ENCODE data around the gene GPR156.
A peak's percentile ranks its signal among the peaks of the same experiment; 100 is the strongest.
"Not testable (repeated sequence)": the region's sequence is repeated elsewhere in the genome, so short reads cannot be mapped to it uniquely, and the experiment has no call there.

GPR156 gene

DNA sequence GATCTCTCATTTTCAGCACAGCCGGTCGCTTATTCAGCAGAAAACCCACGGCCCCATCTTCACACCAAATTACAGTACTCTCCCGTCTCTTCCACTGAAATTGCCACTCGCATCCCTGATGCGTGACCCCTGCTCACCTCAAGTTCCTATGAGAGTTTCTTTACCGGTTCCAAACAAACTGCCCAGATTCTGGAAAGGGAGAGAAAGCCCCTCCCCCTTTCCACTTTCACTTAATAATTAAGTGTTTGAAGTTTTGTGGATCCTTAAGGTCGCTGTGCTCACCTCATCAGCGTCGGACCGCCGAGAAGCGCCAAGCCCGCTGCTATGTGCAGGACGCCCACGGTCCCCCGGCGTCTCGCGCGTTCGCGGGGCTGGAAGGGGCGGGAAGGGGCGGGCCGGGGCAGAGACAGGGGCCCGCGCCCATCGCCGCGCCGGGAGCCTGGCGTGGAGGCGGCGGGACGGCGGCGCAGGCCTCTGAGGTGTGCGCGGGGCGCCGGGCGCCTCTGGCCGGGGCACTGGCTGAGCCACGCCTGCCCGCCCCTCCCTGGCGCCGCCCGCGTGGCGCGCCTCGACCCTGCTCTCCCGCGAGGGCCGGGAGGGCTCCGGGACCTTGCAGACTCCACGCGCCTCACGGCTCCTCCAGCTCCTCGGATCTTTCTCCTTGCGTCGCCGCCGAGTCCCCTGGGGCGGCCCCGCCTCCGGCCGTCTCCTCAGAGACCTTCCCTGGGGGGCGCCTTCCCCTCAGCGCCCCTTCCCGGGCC is at the start of gene GPR156:
Gene GPR156 (minus strand): TSS at position 476 of the 761 bp plus-strand sequence. CDS start 41,124 bp downstream, outside the sequence.
- no peak for DNase-seq (ENCODE audit: low read depth in 1 of 2, low spot score in 1 of 2)

GRCh38 chr3:120332646-120333045 is 47.6 kb upstream of the GPR156 start:
- DNase-seq (ENCODE audit: low read depth in 1 of 2, low spot score in 1 of 2): no peak

- no peak for DNase-seq (ENCODE audit: low read depth in 1 of 2, low spot score in 1 of 2)
These were observed 46.1 kb upstream of the GPR156 start for GRCh38 chr3:120331076-120331475.

DNA sequence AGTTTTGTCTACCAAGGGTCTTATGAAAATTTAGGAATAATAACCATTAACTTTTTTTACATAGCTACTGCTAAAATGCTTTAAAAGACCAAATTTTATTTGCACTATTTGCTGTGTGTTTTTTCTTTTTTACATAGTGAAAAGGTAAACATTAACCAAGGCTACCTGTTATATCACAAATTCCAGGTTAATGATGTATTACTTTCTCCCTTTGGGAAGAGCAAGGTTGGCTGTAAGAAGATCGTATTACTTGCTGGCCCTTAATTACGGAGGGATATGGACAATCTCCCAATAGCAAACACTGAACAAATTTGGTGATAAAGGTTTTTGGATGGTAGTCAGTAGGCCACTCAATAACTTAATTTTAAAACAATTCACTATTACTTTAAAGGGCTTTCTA is 41.8 kb upstream of the GPR156 start:
- no peak for DNase-seq (ENCODE audit: low read depth in 1 of 2, low spot score in 1 of 2)

- no peak for DNase-seq (ENCODE audit: low read depth in 1 of 2, low spot score in 1 of 2)
These were observed 39.2 kb upstream of the GPR156 start for GRCh38 chr3:120324190-120324589.

DNA sequence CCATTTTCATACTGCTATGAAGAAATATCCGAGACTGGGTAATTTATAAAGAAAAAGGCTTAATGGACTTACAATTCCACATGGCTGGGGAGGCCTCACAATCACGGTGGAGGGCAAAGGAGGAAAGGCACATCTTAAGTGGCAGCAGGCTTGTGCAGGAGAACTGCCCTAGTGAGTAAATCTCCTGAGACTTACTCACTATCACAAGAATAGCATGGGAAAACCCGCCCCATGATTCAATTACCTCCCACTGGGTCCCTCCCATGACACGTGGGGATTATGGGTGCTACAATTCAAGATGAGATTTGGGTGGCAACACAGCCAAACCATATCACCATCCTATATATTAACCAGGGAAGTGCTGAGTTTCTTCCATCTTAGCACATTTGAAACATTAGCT is 38.7 kb upstream of the GPR156 start:
- peak in 1 of 2 donors; percentile 3 for DNase-seq (ENCODE audit: low read depth in 1 of 2, low spot score in 1 of 2)

- DNase-seq (ENCODE audit: low read depth in 1 of 2, low spot score in 1 of 2): no peak
These were observed 27.1 kb upstream of the GPR156 start for GRCh38 chr3:120311863-120312794.

GRCh38 chr3:120306519-120307455 is 21.8 kb upstream of the GPR156 start:
- DNase-seq (ENCODE audit: low read depth in 1 of 2, low spot score in 1 of 2): no peak

DNA sequence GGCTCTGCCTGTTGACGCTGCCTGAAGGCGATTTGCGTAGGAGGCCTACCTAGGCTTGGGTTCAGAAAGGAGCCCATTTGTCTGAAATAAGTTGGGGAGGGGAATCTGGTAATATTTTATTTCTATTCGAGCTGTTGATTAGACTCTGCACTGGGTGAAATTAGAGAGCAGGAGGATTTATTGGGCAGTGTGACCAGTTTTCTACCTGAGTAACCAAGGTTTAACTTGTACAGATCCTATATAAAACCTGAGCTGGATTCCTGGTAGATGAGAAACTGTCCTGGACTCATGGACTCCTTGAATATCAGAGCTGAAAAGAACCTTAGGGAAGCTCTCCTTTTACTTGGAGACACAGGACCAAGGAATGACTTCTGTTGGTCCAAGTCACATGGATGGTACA is 19.6 kb upstream of the GPR156 start:
- DNase-seq (ENCODE audit: low read depth in 1 of 2, low spot score in 1 of 2): no peak

- DNase-seq (ENCODE audit: low read depth in 1 of 2, low spot score in 1 of 2): no peak
These were observed 17.3 kb upstream of the GPR156 start for GRCh38 chr3:120302361-120302760.

- DNase-seq (ENCODE audit: low read depth in 1 of 2, low spot score in 1 of 2): no peak
These were observed 15.9 kb upstream of the GPR156 start for GRCh38 chr3:120300971-120301370.

DNA sequence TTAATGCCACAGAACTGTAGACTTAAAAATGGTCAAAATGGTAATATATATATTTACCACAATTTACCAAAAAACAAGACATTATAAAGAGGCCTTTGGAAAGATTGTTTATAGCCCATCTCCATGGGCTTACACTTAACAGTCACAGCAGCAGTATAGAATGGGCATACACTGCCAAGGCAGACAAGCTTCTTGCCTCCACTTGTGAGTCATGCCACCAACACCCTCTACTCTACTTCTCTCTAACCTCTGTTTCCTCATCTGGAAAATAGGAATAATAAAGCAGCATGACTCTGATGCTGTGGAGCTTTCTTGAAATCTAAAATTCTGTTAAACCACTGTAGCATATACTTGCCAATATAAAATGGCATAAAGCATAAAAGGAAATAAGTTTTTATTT is 14.4 kb upstream of the GPR156 start:
- no peak for DNase-seq (ENCODE audit: low read depth in 1 of 2, low spot score in 1 of 2)

GRCh38 chr3:120298996-120299395 is 14.0 kb upstream of the GPR156 start:
- no peak for DNase-seq (ENCODE audit: low read depth in 1 of 2, low spot score in 1 of 2)

DNA sequence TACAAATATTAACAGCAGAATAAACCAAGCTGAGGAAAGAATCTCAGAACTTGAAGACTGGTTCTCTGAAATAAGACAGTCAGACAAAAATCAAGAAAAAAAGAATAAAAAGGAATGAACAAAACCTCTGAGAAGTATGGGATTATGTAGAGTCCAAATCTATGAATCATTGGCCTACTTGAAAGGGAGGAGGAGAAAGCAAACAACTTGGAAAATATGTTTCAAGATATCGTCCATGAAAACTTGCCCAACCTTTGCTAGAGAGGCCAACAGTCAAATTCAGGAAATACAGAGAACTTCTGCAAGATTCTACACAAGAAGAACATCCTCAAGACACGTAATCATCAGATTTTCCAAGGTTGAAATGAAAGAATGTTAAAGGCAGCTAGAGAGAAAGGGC is 6.5 kb upstream of the GPR156 start:
- not testable (repeated sequence) for DNase-seq (ENCODE audit: low read depth in 1 of 2, low spot score in 1 of 2)

GRCh38 chr3:120289636-120290035 is 4.6 kb upstream of the GPR156 start:
- no peak for DNase-seq (ENCODE audit: low read depth in 1 of 2, low spot score in 1 of 2)

DNA sequence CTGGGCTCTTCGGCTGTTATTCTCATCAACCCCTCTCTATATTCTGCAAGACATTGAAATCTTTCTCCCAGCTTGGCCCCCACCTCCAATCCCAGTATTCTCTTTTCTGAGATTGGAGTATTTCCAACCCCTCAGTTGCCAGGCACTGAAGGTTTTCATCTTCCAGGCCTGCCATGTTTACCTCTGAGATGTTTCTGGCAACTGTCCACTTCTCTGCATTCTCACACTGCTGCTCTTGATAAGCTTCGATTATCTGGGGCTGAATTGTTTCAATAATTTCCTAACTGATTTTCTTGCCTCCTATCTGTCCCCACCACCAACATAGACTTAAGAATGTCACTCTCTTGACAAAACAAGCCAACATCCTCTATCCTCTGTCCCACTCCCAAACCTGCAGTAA is 1.4 kb upstream of the GPR156 start:
- DNase-seq (ENCODE audit: low read depth in 1 of 2, low spot score in 1 of 2): no peak

- no peak for DNase-seq (ENCODE audit: low read depth in 1 of 2, low spot score in 1 of 2)
These were observed 453 bp upstream of the GPR156 start for GRCh38 chr3:120285508-120285841.

- DNase-seq (ENCODE audit: low read depth in 1 of 2, low spot score in 1 of 2): no peak
These were observed 3.8 kb downstream of the GPR156 start for GRCh38 chr3:120281261-120281660.

GRCh38 chr3:120280566-120280965 is 4.5 kb downstream of the GPR156 start:
- DNase-seq (ENCODE audit: low read depth in 1 of 2, low spot score in 1 of 2): no peak

GRCh38 chr3:120280026-120280425 is 5.0 kb downstream of the GPR156 start:
- no peak for DNase-seq (ENCODE audit: low read depth in 1 of 2, low spot score in 1 of 2)

DNA sequence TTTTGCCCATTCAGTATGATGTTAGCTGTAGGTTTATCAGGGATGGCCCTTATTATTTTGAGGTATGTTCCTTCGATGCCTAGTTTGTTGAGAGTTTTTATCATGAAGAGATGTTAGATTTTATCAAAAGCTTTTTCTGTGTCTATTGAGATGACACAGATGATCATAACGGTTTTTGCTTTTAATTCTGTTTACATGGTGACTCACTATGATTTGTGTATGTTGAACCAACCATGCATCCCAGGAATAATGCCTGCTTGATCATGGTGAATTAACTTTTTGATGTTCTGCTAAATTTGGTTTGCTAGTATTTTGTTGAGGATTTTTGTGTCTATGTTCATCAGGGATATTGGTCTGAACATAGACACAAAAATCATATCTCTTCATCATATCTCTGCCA is 8.3 kb downstream of the GPR156 start:
- DNase-seq (ENCODE audit: low read depth in 1 of 2, low spot score in 1 of 2): no peak

All from activated CD4-positive, alpha-beta T cell treated with anti-CD3 and anti-CD28 coated beads, Interleukin-2, amount 50 U/mL, for 24 hours (primary cell).